Stimulated activated CD8-positive, alpha-beta memory T cell treated with anti-CD3 and anti-CD28 coated beads, Interleukin-7, amount 100 ng/mL, for 24 hours (primary cell): ENCODE data around the gene RADIL.

Experiments
- DNase-seq: peaks from one replicate; pipeline ENCODE4 v3.0.0-alpha.2; 2020; ENCODE audit warnings: low read depth

RADIL gene

GRCh38 chr7:4792537-4793126, 90.9 kb downstream of the RADIL start:
- no peak for DNase-seq

- peak; percentile 55 for DNase-seq
These were observed 91.6 kb downstream of the RADIL start for GRCh38 chr7:4791738-4792536.

DNA sequence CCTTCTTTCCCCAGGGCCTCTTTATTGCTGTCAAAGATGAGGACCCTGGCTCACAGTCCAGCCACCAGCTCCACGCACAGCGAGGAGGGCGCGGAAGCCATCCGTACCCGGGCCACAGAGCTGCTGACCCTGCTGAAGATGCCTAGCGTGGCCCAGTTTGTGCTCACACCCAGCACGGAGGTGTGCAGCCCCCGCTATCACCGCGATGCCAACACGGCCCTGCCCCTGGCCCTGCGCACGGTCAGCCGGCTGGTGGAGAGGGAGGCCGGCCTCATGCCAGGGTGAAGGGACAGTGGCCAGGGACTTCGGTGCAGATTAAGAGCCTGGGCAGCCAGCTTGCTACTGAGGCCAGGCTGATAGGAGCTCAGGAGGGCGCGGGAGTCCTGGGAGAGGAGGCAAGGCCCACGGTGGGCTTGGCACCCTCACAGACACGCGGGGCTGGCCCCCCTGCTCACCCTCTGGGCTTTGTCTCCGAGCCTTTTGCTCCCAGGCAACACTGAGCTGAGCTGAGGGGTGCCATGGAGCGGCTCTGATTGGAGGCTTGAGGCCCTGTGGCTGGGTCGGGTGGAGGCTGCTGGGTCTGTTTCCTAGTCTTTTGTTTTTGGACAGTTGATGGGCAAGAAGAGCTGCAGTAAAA, 92.3 kb downstream of the RADIL start:
- no peak for DNase-seq

DNA sequence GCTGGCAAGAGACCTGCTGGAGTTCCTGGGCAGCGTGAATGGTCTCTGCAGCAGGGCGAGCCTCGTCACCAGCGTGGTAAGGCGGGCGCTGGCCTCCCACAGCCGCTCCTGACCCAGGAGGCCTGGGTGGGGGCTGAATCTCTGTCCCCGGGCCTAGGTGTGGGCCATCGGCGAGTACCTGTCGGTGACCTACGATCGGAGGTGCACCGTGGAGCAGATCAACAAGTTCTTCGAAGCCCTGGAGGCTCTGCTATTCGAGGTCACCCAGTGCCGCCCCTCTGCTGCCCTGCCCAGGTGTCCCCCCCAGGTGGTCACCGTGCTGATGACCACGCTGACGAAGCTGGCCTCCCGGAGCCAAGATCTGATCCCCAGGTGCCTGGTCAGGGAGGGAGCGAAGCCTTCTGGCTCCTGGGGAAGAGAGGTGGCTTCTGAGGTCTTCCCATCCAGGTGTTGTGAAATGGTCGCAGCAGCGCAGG, 93.0 kb downstream of the RADIL start:
- no peak for DNase-seq

DNA sequence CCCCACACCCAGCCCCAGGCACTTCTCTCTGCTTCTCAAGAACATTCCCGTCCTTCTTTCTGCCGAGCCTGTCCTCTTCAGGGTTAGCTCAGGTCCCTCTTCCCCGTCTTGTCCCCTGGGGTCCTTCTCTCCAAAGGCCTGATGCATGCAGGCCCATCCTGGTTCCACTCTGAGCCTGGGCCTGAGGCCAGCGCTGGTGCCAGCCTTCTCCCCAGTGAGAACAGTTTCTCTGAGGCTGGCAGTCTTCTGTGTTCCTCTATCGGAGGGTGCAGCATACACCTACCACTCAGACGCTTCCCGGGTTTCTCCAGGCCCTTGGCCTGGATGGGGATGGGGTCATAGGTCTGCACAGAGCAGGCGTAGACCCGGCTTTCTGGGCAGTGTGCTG, 93.4 kb downstream of the RADIL start:
- no peak for DNase-seq

- no peak for DNase-seq
These were observed 94.1 kb downstream of the RADIL start for GRCh38 chr7:4789194-4790077.

DNA sequence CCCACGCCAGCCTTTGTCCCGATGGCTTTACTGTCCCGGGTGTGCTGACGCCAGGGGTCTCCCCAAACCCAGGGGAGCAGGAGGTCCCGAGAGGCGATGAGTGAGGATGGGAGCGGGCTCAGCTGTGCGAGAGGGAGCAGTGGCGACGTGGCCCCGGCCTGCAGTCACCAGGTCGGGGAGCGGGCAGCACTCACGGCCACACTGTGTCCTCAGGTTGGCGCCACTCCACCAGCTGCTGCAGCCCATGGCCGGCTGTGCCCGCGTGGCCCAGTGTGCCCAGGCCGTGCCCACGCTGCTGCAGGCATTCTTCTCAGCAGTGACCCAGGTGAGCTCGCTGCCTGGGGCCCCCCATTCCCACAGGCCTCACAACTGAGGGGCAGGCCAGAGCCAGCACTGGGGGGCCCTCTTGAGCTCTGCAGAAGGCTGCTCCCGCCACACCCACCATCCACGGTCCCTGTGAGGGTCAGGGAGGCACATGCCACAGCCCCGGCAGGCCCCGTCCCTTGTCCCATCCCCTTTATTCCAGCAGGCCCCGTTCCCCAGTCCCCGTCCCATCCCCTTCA, 94.8 kb downstream of the RADIL start:
- DNase-seq = no peak

- no peak for DNase-seq
These were observed 95.4 kb downstream of the RADIL start for GRCh38 chr7:4787947-4788626.

GRCh38 chr7:4787541-4787940, 96.0 kb downstream of the RADIL start:
- no peak for DNase-seq

DNA sequence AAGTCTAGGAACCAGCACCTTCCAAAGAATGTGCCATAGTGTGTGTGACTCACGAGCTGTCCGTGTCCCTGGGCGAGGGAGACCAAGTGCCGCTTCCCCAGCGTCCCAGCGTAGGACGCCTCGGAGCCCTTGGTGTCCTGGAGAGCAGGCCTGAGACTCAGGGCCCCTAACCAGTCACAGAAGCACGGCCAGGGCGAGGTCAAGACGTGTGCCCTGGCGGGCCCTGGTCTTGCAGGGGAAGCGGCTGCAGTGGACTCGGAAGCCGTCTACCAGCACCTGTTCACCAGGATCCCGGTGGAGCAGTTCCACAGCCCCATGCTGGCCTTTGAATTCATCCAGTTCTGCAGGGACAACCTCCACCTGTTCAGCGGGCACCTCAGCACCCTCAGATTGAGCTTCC, 97.5 kb downstream of the RADIL start:
- no peak for DNase-seq

DNA sequence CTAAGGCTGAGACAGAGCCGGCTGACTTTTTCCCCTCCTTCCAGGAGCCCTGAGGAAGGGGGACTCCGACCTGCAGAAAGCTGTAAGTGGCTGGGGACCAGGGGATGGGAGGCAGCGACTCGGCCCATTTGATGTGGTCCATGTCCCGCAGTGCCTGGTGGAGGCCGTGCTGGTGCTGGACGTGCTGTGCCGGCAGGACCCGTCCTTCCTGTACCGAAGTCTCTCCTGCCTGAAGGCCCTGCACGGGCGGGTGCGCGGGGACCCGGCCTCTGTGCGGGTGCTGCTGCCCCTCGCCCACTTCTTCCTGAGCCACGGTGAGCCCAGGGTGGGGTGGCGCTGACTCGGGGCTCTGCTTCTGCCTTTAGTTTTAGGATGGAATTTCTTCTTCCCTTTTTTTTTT, 98.1 kb downstream of the RADIL start:
- DNase-seq = no peak

DNA sequence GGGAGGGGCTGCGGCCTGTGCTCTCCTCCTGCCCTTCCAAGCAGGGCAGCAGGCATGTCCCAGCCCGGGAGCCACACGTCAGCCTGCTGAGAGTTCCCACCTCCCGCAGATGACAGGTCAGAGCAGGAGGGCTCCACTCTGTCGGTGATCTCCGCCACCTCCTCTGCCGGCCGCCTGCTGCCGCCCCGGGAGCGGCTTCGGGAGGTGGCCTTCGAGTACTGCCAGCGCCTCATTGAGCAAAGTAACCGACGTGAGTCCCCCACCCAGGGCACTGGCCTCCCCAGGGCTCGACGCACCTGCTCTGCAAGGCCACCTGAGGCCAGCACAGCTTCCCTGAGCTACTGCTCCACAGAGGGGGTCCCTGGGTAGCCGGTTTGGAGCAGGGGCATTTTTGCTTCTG, 98.7 kb downstream of the RADIL start:
- DNase-seq = no peak

GRCh38 chr7:4783762-4784351, 99.7 kb downstream of the RADIL start:
- no peak for DNase-seq

DNA sequence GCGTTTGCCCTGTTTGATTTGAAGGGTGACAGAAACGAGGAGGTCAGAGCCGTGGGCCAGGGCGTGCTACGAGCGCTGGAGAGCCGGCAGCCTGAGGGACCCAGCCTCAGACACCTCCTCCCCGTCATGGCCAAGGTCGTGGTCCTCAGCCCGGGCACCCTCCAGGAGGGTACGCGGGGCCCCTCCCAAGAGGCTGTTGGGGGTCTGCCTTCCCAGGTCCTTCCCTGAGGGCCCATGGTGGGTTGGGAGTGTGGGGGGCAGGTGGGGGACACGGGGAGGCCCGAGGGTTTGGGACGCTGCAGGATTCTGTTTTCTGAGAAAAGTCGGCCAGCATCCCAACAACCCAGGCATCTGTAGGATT, 100.2 kb downstream of the RADIL start:
- DNase-seq = no peak

- no peak for DNase-seq
These were observed 100.9 kb downstream of the RADIL start for GRCh38 chr7:4782333-4783291.

DNA sequence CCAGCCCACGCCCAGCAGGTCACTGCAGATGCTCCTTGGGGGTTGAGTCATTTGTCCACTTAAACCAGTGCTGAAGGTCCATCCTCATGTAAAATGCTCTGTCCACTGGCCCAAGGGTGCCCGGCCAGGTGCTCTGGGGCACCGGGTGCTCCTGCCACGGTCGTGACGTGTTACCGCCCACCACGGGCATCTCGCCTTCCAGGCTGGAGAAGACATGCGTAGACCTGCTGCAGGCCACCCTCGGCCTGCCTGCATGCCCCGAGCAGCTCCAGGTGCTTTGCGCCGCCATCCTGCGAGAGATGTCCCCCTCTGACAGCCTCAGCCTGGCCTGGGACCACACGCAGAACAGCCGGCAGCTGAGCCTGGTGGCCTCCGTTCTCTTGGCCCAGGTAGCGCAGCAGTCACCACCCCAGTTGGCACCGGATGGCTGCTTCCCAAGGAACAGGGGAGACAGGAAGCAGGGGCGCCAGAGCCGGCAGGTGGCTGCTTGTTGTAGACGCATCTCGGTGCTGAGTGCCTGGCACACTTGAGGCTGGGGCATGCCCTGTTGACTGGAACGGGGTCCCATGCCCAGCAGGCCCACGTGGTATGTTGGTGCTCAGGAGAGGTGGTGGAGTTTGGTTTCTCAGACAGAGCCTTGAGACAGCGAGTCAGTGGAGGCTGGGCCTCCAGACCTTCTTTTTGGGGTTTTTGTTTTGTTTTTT, 102.0 kb downstream of the RADIL start:
- DNase-seq = no peak

DNA sequence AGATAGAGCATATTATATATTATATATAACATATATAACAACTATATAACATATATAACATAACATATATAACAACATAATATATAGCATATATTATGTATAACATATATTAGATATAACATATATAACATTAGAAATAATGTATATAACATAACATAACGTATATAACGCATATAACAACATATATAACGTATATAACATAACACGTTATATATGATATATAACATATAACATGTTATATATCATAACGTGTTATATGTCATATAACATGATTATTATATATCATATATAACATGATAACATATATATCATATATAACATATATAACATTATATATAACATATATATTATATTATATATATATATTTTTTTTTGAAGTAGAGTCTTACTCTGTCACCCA, 104.4 kb downstream of the RADIL start:
- no peak for DNase-seq

DNA sequence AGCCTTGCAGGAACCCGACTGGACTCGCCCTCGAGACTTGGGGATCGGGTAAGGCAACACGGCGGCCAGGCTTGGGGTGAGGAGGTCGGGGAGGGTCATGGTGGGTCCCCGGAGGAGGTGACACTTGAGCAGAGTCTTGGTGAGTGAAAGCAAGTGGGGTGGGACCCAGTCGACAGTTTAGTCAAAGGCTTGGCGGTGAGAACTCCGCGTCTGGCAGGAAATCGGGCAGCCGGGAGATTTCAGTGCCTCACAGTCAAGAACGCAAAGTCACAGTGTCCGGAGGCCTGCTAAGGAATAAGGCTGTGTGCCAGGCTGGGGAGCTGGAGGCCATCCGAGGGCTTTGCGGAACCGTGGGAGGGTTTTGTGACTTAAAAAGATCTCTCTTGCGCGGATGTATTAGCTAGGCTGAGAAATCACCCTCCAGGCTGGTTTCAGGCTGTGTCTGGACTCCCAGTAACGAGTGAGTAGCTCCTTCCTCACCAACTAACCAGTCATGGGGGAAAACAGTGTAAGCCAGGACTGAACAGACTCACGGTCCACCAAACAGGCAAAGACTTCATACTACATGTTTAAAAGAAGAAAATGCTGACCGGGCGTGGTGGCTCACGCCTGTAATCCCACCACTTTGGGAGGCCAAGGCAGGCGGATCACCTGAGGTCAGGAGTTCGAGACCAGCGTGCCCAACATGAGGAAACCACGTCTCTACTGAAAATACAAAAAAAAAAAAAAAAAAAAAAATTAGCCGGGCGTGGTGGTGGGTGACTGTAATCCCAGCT, 107.5 kb downstream of the RADIL start:
- DNase-seq = no peak
